Stimulated activated CD4-positive, alpha-beta T cell treated with anti-CD3 and anti-CD28 coated beads, TNF-alpha, amount 100 ng/mL, for 24 hours (primary cell): ENCODE measurements around the gene NANOS1.

Experiments
- DNase-seq, 3 experiments: peaks; one replicate each; pipeline ENCODE4 v3.0.0-alpha.2; 2020; ENCODE audit warnings: low read depth in 3 of 3

Gene NANOS1

DNA sequence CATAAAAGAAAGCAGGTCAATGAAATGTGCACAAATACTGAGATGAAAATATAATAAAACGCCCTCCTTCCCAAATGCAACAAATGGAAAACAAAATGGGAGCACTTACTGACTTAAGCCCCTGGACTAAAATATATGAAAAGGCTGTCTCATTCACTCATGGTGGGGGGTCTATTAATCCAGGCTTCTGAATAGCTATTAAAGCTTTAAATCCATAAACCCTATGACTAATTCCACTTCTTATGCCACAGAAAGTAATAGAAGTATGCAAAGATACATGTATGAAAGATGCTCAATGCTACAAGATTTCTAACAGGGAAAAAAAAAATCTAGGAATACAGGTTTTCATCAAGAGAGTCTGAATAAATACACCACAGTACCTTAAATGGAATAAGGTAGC, 30.6 kb downstream of the NANOS1 start:
- DNase-seq = no peak

DNA sequence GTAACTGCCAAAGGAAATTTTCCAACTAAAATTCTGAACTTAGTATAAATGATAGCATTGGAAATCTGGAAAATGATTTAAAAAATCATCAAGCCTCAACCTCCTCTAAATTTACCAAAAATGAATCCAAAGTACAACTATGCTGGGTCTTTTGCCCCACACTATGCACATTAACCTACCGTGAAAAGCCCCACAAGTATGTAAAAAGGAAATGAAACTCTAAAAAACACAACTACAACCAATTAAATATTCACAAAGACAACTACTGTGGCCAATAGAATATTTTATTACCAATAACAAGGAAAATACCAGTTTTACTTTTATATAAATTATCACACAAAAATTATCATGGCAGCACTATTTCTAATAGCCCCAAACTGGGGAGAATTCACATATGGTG, 31.8 kb downstream of the NANOS1 start:
- no peak for DNase-seq

DNA sequence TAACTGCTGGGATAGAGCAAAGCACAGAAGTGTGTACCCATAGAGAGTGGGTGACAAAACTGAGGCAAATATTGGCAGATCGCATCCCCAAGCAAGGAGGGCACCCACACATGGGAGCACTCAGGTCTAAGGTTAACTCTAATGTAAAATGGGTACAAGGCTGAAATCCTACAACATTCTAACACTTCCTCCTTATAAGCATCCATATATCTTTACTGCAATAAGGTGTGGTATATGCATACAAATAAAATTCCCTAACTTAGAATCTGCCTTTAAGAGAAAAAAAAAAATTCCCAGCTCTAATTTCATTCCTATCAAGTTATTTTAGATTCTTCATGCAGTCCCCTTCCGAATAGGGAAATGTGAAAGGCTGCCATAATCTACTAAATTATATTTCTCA, 32.4 kb downstream of the NANOS1 start:
- DNase-seq = no peak

DNA sequence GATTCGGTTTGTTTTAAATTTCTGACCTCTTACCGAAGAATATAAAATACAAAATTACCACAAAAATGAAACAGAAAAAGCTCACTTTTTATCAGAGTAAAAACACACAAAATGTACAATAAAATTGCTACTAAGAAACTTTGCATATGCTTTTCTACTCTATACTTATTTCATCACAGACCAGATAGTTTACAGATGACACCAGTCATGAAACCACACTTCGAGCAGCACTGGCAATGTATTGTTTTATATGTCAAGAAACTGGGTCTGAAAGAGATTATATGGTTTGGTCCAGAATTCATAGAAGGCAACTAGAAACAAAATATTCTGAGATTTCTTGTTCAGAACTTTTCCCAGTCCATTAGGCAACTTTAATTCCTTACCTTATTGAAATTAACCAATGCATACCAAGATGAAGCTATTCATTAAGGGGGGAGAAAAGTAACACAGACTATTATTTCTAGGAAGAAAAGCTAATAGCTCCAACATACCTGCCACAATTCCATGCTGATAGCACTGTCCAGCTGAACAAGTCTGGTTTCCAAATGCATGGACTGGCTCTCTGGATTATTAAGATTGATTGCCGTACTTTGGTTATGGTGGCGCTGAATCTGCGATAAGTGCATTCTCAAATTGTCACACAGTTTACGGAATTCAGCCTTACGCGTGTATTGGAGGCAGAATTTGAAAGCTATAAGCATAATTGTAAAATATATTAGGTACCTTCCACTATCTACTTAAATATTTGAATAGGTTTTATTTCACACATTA, 41.1 kb downstream of the NANOS1 start:
- DNase-seq = no peak

DNA sequence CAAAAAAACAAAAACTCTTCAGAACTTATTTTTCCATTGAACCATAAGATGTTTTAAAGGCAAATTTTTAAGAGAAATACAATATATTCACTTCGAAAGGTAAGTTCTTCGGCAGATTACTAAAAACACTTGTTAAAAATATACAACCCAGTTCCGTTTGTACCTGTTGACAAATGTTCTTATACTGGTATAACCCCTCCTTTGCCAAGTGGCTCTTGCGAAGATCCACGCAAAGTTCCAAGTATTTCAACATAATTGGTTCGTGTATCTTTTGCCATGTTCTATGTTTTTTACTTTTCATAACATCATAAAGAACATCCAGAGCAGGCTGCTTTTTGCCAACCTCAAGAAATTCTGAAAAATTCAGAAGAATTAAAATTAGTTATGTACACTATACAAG, 44.1 kb downstream of the NANOS1 start:
- DNase-seq = no peak

DNA sequence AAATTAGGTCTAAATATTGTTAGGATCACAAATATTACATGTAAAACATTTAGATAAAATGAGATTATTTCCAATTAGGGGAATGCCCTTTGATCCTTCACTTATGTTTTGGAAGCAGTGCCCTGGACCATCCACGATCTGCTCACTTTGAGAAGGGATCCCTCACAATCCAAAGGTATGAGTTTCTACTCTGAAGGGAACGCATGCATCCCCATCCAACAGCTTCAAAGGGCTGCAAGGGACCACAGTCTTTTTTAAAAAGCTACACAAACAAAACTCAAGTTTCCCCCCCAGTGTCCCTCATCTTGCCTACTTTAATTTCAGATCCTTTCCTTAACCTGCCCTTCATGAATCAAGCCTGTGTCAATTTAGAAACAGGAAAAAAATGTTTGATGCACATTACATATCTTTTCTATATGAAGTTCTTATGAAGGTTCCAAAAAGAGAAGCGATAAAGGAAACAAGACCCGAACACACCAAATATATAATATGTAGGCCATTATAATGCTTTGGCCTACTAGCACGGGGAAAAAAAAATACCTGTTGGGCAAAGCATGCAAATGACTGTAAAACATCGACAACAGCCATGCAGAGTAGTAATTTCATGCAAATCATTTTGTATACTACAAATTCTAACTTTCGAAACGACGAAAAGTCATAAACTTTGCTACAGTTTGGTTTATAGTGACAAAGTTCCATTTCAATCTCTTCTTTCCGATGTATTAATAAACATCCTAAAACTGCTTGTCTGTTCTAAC, 49.1 kb downstream of the NANOS1 start:
- no peak for DNase-seq

DNA sequence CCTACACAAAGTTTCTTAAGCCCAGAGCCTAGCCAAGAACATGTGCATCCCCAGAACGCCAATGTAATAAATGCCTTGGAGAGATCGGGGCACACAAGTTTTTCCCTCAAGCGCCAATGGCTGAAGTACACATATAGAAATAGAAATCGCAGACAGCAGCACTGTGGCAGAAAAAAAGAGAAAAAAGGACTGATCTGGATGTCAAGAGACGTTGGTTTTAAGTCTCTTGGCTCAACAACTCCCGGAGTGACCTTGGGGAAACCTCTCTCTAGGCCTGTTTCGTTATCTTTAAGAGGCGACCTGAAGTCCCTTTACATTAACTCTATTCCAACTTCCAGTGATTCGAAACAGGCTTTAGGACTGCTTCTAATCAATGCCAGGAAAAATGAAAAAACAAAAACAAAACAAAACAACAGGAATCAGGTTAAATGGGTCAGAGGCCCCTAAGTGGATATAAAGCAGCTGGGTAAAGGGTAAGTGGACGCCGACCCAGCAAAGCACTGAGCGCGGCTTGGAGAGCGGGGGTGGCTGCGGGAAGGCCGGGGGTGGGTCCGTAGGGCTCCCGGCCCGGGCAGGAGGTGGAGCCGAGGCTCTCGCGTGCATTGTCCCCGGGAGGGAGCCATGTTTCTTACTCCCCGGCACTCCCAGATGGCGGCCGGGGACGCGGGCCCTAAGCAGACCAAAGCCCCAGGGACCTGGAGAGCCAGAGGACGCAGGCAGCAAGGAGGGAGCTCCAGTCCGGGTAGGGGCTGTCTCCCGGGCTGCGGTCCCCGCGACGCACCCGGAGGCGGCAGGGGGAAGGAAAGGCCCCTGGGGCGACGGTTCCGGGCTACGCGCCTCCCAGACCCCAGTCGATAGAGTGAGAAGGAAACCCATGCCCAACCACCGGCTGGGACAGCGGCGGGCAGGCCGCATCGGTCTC, 50.3 kb downstream of the NANOS1 start:
- peak; percentile 24 to 74 (median 34) for DNase-seq

DNA sequence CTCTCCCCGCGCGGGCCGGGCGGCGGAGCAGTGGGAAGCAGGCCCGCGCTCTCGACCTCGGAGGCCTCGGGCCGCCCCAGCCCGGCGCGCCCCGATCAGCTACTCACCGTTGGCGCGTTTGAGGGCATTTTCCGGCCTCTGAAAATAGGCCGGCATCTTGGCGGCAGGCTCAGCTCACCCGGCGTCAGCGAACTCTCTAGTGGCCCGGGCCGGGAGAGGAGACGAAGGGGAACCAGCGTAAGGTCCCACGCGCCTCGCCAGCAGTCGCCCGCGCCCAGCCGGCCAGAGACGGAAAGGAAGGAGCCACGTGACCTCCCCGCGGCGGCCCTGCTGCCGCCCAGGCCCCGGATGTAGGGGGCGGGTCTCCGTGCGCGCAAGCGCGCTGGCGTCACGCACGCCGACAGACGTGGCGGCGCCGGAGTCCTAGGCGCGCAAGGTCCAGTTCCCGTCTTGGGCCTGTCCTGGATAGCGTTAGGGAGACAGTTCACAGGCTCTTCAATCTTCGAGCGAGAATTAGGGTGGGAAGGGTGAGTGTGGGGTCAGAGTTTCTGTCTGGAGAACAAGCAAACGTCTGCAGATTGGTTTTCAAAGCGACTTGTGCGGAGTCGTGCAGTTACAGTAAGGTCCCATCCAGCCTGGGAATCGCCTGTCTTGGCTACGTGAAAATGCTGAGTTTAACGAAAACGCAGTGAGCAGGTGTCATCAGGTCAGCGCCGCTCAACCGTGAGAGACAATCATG, 51.2 kb downstream of the NANOS1 start, which contains the start of gene EIF3A:
EIF3A (minus strand) TSS at position 297 of the 739 bp plus-strand sequence; CDS start at position 156, 141 bp downstream.
- peak; percentile 83 to 90 (median 85) for DNase-seq
